G401 (cell line): ENCODE measurements around the gene PIP5K1B. TPM values are rescaled to one million over a fixed set of nuclear protein-coding genes. Genes with fewer than 3 reads are reported as not detected.

ENCODE experiments used
- DNase-seq: peaks from one replicate; pipeline ENCODE4 v3.0.0-alpha.2; 2015; ENCODE audit warnings: low spot score
- in situ Hi-C: cut with HindIII; loops from 2 replicates; pipeline ENCODE4 v1.10.0; 2016; ENCODE audit warnings: low sequenced_read_pairs, mixed read lengths
- total RNA-seq: library from RNA; depleted of rRNA; stranded (reverse); fragments of >200 nt; shearing (Covaris generic); gene quantifications from 2 replicates; pipeline ENCODE4 v1.2.3, GENCODE V29; 2014

Gene PIP5K1B
- total RNA-seq, 1 experiment from 2014 or later = not detected

DNA sequence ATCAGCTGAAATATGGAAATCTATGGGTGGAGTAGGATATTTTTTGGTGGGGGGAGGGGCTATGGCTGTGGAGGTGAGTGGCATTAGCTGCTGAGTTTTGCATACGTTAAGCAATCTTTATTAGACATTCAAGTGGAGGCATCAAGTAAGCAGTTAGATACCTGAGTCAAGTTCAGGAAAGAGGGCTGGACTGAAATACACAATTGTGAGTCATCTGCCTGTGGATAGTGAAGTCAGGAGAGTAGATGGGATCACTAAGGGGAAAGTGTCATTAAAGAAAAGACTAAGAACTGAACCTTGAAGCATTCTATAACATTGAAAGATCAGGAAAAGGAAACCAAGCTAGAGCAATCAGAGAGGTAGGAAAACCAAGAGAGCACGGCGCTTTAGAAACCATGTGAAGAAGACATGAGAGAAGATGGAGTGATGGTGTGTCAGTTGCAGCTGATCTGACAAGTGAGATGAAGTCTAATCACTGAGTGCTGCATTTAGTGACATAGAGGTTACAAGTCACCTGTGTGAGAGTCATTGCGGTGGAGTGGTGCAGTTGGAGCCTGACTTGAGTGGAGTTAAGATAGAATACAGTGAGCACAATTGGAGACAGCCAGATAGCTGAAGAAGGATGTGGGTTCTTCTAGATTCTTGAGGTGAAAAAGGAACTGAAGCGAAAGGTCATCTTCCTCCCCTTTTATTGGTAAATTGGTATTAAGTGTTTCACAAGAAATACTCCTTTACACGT is 88.7 kb downstream of the PIP5K1B start:
- in situ Hi-C loops = no loop called here
- no peak for DNase-seq

DNA sequence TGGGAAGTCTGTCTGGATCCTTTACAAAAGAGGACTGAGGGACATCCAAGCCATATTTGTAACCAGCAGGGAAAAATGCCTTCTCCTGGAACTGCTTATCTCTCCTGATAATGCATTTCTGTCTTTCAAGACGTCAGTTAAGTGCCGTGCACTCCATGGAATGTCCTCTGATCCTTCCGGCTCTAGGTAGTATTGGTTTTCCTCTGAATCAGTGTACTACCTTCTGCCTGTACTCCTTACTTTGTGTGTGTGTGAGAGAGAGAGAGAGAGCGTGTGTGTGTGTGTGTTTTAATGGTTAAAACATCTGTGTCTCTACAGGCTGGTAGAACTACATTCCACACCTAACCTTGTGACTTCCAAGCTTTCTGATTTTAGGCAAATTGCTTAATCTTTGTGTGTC is 89.9 kb downstream of the PIP5K1B start:
- in situ Hi-C loops = no loop called here
- no peak for DNase-seq

DNA sequence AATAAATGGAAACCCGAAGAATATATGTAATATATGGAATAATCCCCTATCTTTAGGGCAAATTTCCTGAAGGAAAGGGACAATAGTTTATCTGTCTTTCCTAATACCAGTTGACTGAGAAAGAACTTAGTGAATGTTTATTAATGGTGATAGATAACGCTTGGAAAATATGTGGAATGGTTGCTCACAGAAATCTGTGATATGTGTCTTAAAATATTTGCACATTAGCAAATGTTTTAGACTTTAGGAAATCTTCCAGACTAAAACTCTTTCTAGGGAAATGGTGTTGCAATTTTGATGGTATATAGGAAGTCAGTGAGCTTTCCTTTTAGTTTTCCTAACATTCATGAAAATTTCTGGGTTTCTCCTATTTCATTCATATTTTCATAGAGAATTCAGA is 90.4 kb downstream of the PIP5K1B start:
- in situ Hi-C loops = no loop called here

DNA sequence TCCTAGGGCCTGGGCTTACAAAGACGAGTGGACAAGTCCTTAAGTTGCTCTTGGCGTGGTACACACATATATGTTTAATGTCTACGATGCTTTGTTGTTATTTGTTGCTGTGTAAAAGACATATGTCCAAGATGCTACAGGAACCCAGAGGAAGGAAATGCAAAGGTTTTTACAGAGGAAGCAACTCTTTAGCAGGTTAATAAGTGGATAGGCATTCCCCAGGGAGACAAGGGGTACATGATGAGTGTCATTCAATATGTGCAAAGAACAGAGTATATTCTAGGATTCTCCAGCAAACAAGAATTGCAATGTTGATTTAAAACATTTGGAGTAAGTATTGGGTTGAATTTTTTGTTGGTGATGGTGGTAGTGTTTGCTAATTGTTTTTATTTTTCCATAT is 92.1 kb downstream of the PIP5K1B start:
- in situ Hi-C loops = no loop called here
- no peak for DNase-seq

More for the DNA sequence above, 90.4 kb downstream of the PIP5K1B start:
- DNase-seq = no peak

DNA sequence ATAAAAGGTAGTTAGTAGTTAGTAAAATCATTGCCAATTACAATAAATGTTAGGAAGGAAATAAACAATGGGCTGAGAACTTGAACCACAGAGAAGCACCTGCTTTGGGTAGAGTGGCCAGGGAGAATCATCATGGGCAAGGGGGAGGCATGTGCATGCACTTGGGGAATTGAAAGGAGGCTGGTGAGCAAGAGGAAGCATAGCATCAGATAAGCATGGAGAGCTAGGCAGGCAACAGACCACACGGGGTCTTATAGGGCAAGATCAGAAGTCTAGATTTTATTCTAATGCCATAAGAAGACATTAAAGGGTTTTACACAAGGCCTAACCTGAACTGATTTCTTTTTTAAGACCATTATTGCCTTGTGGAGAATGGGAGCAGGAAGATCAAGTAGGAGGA is 93.4 kb downstream of the PIP5K1B start:
- DNase-seq = no peak

DNA sequence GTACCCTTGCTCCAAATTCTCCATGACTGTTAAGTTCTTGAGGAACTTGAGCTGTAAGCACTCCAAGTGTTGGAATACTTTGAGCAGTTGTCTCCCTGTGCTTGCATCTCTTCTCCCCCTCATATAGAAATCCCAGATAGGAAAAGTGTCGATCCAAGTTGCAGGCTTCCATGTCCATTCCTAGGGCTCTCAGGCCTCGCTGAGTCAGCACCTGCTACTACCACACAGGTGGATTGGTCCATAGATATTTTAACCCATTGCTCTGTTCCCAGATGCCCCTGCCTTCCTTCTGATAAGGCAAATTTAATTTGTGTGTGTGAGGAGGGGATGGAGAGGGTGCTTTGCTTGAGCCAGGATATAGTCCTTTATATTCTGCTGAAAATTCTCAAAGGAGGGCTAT is 95.8 kb downstream of the PIP5K1B start:
- no peak for DNase-seq
- in situ Hi-C loops = no loop called here

More for the DNA sequence above, 93.4 kb downstream of the PIP5K1B start:
- in situ Hi-C loops = no loop called here

DNA sequence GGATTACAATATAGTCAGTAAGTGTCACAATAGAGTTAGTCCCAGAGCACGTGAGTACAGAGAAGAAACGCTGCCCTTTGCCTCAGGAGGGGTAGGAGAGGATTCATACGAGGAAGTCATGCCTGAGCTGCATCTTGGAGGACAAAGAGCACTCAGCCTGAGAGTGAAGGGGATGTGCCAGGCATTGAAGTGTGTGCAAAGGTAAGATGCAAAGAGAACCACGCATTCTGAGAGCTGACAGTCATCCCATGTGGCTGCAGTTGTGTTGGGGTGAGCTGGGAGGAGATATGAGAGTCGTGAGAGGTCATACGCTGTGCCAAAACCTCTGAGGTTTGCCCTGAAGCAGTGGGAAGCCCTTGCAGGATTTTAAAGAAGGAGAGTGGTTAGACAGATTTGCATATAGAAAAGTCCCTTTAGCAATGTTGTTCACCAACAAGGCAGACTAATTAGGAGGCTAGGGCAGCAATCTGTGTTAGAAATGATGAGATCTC is 97.5 kb downstream of the PIP5K1B start:
- in situ Hi-C loops = no loop called here
- DNase-seq = no peak

DNA sequence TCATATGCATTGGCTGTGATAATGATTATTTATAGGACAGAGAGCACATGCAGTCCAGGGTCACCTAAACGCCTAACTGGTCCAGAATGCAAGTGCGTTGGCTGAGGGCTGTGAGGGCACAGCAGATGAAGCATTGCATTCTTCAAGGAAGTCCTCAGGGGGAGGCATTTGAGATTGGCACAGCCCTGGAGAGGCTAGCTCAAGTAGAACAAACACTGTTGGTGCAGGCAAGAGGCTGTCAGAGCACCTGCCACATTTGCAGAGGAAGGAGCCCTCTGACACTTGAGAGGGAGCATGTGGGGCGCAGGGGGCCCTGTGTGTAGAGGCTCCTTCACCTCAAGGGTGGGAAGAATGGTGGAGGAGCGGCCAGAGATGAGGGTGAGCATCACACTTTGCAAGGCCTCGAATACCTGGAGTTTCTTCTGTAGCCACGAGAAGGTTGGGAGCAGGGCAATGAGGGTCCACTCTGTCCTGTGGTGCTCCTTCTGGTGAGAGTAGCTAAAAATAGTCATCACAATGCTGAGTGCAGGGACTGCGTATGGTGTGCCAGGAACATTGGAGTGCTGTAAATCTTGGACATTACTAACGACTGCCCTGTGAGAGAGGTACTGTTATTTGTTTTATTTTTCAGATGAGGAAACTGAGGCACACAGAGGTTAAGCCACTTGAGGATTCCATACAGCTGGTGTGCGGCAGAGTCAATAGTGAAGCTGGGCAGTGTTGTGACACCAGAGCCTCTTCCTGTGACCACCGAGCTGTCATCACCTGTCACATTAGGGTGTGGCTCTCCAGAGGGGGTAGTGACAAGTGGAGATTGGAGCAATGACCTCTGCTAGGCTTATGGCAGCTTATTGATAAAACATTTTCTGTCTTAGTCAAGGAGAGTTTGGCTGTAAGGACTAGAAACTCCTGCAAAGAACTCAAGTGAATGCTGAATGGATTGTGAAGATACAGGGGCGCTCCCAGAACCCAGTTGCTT is 100.2 kb downstream of the PIP5K1B start:
- peak; percentile 79 for DNase-seq
- in situ Hi-C loops = no loop called here

DNA sequence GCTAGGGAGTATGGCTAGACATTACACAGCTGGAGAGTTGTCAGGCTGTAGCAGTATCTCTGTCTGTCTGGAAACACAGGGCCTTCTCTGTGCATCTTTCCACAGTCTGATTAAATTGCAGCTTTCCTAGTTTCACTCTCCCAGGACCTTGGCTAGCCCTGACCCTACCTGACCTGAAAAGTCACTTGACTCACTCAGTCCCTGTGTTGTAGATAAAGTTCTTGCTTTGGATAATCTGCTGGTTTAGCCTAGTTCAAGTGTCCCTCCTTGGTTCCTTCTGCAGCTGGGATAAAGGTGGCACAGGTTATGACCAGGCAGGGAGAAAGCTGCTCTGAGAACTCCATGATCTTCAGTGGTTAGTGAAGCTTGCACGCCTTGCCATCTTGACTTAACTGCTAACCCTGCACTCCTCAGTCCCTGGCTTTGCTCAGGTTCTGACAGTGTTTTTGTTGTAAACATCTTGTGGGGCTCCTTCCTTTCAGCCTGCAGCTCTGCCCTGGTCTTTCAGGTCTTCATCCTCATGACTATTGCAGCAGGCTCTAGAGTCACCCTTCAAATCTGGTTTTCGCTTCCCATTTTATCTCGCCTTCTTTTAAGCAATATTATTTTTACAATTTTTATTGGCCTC is 101.0 kb downstream of the PIP5K1B start:
- in situ Hi-C loops = no loop called here
- no peak for DNase-seq

DNA sequence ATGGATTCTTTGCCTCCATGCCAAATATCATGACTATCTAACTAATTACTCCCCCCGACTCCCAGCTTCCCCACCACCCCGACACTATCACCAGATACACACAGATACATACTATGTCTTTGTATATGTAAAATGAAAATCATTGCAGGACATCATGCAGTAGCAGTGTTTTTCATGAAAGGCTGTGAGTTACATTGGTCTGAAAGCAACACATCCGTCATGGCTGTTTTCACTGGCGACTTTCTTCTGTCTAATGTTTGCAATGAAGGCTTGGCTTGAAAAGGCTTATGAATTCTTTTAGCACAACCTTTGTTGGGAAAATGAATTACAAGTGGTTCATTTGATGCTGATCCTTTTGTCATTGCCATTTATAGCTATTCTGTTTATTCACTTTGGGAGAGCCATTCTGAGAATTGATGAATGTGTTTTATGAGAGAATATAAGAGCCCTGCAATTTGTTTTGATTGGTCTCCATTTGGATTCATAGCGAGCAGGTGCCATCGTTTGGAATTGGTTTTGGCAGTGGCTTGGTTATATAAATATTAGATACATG is 103.4 kb downstream of the PIP5K1B start:
- no peak for DNase-seq
- in situ Hi-C loops = no loop called here

DNA sequence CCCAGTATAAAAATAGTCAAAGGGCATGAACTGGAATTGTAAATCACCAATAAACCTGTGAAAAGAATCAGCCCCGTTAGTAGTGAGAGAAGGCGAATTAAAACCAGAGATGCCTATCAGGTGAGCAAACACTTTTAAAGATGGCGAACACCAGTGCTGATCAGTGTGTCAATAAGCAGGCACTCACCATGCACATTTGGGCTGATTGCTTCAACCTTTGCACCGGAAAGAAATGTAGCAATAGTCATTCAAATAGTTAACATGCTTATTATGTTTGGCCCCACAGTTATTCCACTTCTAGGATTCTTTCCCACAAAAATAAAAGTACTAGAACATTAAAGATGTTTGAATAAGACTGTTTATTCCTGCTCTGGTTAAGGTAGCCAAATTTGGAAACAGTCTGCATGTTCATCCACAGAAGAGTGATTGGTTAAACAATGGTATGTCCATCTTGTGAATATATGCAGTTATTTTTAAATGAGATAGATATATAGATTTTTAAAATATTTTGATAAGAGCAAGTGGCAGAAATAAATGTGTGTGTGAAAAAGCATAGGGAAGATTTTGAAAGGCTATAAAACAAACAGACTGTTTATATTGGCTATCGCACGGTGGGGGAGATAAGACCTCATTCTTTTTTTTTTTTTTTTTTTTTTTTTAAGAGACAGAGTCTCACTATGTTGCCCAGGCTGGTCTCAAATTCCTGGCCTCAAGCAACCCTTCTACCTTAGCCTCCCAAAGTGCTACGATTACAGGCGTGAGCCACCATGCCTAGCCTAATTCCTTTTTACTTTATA is 112.2 kb downstream of the PIP5K1B start:
- in situ Hi-C loops = no loop called here
- no peak for DNase-seq

DNA sequence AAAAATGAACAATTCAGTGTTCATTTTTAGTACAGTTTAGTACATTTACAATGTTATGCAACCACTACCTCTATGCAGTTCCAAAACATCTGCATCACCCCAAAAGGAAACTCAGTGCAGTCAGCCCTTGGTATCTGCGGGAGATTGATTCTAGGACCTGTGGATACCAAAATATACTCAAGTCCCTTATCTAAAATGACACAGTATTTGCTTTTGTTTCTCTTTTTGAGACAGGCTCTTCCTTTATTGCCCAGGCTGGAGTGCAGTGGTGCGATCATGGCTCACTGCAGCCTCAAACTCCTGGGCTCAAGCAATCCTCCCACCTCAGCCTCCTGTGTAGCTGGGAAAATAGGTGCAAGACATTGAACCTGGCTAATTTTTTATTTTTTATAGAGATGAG is 114.0 kb downstream of the PIP5K1B start:
- in situ Hi-C loops = no loop called here
- no peak for DNase-seq

DNA sequence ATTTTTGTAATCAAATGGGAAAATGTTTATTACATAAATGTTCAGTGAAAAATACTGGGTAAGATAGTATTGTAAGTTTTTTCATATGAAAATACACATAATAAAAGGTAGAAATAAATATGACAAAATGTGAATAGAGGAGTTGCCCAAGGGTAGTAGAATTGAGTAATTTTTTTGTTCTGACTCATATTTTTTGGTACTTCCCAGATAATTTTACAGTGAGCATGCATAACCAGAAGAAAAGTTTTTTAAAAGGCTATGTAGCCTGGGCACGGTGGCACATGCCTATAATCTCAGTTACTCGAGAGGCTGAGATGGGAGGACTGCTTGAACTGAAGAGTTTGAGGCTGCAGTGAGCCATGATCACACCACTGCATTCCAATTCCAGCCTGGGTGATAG is 116.9 kb downstream of the PIP5K1B start:
- no peak for DNase-seq
- in situ Hi-C loops = no loop called here

DNA sequence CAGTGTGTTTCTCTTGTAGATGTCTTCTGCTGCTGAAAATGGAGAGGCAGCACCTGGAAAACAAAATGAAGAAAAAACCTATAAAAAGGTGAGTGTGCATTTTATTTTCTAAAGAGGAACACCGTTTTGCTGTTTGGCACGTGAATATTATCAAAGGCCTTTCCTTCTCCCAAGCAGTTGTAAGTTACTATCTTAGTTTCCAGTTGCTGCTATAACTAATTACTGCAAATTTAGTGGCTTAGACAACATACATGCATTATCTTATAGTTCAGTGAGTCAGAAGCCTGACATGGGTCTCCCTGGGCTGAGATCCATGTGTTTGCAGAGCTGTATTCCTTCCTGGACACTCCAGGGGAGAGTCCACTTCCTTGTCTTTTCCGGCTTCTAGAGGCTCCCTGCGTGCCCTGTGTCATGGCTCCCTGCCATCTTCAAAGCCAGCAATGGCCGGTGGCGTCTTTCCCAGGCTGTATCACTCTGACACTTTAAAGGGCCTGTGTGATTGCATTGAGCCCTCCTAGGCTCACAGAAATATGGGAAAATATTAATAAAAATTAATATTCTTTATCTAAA is 117.6 kb downstream of the PIP5K1B start:
- peak; percentile 90 for DNase-seq

DNA sequence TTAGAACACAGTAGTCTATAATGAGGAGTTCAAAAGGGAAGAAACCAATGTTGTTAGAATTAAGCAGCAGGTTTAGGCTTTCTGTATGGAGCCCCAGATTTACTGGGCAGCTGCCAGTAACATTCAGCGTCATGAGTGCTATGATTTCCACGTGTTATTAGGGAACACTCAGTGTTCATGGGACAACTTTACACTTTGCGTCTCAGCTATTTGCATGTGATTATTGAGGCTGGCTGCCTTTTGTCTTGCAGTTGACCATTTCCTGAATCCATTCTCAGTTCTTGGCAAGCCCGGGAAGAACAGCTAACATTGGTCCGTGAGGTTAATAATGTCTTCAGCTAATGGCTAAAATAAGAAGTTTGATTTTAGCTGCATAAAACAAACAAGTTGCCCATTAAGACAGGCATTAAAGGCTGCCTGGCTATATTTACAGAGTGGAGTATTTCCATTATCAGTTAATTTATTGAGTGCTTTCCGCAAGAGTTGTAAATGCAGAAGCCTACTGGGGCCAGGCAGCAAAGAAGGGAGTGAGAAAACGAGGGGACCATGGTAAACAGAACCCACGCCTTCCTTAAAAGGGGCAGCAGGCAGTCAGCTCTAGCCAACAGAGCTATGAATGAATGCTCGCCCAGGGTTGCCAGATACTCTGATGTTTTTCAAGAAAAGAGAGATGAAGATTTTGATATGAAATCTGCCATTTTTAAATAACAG is 120.9 kb downstream of the PIP5K1B start:
- DNase-seq = no peak
- in situ Hi-C loops = no loop called here

More for the DNA sequence above, 117.6 kb downstream of the PIP5K1B start:
- in situ Hi-C loops = no loop called here

DNA sequence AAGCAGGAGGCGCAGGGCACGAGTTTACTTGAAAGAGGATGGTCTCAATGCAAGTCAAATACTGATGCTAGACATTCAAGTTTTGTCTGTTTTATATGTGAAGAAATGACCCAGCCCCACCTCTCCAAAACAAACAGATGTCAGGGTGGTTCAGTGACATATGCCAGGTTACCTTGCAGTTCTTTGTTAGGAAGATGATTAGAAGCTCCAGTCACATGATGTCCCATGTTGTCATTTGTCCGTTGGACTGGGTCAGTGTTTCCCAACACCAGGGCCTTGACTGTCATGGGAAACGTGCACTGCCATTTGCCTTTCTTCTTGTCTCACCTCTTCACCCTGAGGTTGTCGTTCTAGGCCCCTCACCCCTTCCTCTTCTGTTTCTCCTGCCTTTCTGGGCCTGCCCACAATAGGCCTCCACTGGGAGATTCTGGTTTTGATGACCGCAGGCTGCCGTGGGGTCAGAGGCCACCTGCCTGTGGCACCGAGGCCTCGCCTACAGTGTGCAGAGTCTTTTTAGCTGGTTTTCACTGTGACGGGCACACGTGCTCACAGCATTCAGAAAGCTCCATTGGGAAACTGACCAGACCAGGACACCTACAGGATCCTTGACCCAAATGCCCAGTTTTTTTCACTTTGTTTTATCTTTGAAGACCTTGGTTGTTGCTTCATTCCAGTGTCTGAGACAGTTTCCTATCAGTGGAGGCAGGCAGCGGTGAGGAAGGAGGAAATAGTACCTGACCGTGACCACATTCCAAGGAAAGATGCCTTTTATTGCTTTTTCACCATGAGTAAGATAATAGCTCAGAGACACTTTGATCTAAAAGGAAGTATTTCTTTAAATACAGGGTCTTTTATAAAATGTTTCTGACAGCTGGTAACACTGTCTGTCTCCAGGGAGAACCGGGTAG is 123.1 kb downstream of the PIP5K1B start:
- DNase-seq = no peak
- in situ Hi-C loops = no loop called here

DNA sequence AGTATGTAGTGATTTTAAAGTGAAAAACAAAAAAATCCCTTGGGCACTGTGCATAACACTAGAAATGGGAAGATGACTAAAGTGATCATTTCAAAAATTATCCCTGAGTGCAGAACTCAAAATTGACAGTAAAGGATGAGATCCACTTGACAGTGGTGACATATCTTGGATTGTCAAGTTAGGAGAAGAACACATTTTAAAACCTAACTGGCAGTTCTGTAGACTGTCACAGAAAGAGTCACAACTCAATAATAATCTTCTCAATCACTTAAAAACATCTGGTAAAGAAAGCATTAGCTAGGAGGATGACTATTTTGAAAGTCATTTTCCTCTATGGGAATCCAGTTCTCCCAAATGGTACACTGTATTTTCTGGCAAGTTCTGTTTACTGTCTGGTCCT is 127.1 kb downstream of the PIP5K1B start:
- no peak for DNase-seq
- in situ Hi-C loops = no loop called here
